NCI-H187 treated with DMSO at 0.1 percent for 48 hours (cell line): ENCODE measurements around the gene POU2F1.

Experiments used
- DNase-seq: peaks from one replicate; lab custom pipeline; 2025; lab: John Stamatoyannopoulos, UW

Gene POU2F1

GRCh38 chr1:167442854-167443565, 222.3 kb downstream of the POU2F1 start:
- DNase-seq, result no peak

GRCh38 chr1:167443757-167444156, 223.1 kb downstream of the POU2F1 start:
- no peak for DNase-seq

- no peak for DNase-seq
Measured at GRCh38 chr1:167446966-167447365, 226.3 kb downstream of the POU2F1 start.

- no peak for DNase-seq
Measured at GRCh38 chr1:167447521-167448136, 226.9 kb downstream of the POU2F1 start.

GRCh38 chr1:167450843-167451242, 230.2 kb downstream of the POU2F1 start:
- DNase-seq, result no peak

GRCh38 chr1:167452483-167452882, 231.8 kb downstream of the POU2F1 start:
- DNase-seq, result no peak

GRCh38 chr1:167453123-167453522, 232.4 kb downstream of the POU2F1 start:
- DNase-seq, result no peak

- DNase-seq, result no peak
Measured at GRCh38 chr1:167454304-167454893, 233.7 kb downstream of the POU2F1 start.

GRCh38 chr1:167454894-167455785, 234.5 kb downstream of the POU2F1 start:
- no peak for DNase-seq

- DNase-seq, result no peak
Measured at GRCh38 chr1:167455786-167456446, 235.2 kb downstream of the POU2F1 start.

GRCh38 chr1:167456524-167456923, 235.8 kb downstream of the POU2F1 start:
- DNase-seq, result no peak

GRCh38 chr1:167456926-167457325, 236.2 kb downstream of the POU2F1 start:
- no peak for DNase-seq

GRCh38 chr1:167457936-167458584, 237.4 kb downstream of the POU2F1 start:
- no peak for DNase-seq

- DNase-seq, result no peak
Measured at GRCh38 chr1:167460836-167461235, 240.2 kb downstream of the POU2F1 start.

- no peak for DNase-seq
Measured at GRCh38 chr1:167462341-167462740, 241.7 kb downstream of the POU2F1 start.

GRCh38 chr1:167463080-167463479, 242.4 kb downstream of the POU2F1 start:
- DNase-seq, result no peak

- no peak for DNase-seq
Measured at GRCh38 chr1:167463875-167464575, 243.3 kb downstream of the POU2F1 start.

GRCh38 chr1:167465018-167465417, 244.3 kb downstream of the POU2F1 start:
- no peak for DNase-seq

- DNase-seq, result no peak
Measured at GRCh38 chr1:167465743-167466142, 245.1 kb downstream of the POU2F1 start.

GRCh38 chr1:167467126-167467710, 246.5 kb downstream of the POU2F1 start:
- DNase-seq, result no peak
